HG02885 (cell line): ENCODE results near the gene DNASE1L1.

Source experiments
- ATAC-seq: cut with Tn5 transposase; IDR thresholded peaks from one replicate; pipeline ENCODE4 v1.9.1; 2021; ENCODE audit warnings: mild to moderate bottlenecking; ENCODE audit not compliant: unreplicated experiment, poor library complexity

Gene DNASE1L1

DNA sequence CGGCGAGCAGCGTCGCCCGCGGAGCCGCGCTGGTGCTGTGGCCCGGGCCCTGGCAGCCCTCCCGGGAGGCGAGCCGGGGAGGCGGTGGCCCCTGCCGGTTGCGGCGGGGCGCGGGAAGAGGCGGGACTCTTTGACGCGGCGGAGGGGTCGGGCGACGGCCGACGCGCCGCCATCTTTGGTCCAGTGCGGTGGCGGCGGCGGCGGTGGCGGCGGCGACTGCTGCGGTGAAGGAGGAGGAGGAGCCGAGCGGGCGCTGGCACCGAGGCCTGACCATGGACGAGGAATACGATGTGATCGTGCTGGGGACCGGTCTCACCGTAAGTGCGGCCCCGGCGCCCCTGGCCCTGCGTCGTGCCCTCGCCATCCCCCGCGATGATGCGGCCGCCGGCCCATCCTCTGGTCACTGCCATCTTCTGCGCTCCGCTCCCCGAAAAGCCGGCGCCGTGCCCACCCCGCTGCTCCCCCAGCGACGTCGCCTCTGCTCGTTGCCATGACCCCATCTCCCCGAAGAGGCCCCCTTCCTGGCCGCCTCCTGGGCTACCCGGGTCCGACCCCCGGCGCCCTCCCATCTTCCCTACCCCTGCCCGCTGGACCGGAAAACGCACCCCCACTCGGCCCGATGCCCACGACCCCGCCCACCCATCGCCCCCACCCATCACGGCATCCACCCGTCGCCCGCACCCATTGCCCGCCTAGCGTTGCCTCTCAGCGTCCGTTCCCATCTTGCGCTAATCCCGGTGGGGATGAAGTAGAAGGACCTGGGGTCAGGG is 28.1 kb upstream of the DNASE1L1 start, which contains the start of gene GDI1:
TSS of gene GDI1 (plus strand) at position 172 of the 770 bp plus-strand sequence. CDS start at position 273, 101 bp downstream.
- peak; percentile 52 for ATAC-seq

DNA sequence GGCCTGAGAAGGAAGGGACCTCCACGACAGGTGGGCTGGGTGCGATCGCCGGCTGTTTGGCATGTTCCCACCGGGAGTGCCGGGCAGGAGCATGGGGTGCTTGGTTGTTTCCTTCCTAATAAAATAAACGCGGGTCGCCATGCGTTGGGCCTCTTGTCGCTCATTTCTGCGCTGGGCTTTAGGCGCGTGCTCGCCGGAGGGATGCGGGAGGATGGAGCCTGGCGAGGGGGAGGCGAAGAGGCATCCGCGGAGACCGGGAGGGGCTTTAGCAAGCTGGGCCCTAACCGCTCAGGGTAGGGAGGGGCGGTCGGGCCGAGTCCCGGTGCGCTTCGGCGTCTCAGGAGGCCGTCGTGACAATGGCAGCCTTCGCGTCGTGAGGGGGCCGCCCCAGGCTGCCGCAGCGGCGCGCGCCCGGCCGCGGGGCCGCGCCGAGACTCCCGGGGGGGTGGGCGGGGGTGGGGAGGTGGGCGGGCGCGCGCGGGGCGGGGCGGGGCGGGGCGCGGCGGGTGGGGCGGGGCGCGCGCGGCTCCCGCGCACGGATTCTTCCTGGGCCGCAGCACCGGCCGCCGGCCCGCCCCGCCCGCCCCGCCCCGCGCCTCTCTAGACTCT is 27.4 kb upstream of the DNASE1L1 start:
- peak; percentile 50 for ATAC-seq

DNA sequence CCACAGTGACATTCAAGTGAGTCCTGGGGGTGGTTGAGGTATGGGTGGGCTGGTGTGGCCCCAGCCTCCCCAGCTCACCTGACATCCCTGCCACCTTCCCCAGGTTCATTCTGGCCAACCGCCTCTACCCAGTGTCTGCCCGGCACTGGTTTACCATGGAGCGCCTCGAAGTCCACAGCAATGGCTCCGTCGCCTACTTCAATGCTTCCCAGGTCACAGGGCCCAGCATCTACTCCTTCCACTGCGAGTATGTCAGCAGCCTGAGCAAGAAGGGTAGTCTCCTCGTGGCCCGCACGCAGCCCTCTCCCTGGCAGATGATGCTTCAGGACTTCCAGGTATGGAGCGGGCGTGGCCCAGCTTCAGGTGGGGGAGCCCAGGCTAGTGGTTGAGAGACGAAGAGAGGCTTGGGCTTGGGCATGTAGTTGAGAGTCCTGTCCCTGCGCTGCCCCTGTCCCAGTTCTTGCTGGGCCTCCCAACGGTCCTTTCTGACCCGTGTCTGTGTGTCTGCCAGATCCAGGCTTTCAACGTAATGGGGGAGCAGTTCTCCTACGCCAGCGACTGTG is 26.2 kb upstream of the DNASE1L1 start:
- ATAC-seq = no peak

DNA sequence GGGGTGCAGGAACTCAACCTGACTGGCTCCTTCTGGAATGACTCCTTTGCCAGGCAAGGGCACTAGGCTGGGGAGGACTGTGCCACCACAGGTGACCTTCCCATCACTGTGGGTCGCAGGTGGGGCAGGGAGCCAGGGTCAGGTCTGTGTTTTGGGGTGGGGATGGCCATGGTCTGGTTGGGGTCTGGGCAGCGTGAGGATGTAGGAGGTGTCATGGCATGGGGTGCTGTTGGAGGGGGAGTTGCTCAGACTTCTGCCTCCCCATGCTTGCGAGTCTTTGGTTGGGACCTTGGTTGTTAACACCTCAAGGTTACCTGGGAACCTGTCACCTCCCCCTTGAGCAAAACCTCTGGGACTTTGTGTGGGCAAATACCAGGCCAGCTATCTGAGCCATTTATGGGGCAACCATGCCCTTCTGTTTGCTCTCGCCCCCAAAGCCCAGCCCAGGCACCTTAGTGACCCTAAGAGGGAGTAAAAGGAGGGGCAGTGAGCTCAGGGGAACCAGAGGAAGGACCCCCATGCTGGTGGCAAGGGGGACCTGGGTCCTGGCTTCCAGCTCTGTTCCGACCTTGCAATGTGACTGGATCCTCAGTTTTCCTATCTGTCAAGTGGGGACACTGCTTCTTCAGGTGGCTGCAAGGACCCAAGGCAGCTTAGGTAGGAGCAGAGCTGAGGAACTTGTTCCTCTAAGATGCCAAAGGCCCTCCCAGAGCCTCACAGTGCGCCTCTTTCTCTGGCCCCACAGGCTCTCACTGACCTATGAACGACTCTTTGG is 25.5 kb upstream of the DNASE1L1 start:
- ATAC-seq = no peak

DNA sequence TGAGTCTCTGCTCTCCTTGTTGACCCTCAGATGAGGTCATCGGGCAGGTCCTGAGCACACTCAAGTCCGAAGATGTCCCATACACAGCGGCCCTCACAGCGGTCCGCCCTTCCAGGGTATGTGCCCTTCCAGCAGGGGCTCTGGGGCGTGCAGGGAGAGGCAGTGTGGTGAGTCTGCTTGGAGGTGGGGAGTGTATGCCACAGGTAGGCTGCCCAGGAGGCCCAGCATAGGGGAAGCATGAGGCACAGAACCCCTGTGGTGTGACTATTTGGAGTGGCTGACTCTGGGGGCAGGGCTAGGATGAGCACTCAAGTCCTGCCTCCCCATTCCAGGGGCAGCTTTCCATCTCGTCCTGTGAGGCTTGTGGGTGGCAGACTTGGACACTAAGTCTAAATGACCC is 24.6 kb upstream of the DNASE1L1 start:
- ATAC-seq = no peak

DNA sequence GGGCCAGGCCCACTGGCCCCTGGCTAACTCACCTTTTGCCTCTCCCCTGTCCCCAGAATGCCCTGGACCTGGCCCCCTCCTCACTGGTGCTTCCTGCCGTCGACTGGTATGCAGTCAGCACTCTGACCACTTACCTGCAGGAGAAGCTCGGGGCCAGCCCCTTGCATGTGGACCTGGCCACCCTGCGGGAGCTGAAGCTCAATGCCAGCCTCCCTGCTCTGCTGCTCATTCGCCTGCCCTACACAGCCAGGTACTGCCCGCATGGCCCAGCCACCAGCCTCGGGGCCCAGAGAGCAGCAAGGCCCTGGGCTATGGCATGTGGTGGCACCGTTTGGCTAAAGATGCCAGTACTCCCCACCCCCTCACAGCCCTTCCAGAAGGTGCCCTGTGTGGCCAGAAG is 23.2 kb upstream of the DNASE1L1 start:
- no peak for ATAC-seq

DNA sequence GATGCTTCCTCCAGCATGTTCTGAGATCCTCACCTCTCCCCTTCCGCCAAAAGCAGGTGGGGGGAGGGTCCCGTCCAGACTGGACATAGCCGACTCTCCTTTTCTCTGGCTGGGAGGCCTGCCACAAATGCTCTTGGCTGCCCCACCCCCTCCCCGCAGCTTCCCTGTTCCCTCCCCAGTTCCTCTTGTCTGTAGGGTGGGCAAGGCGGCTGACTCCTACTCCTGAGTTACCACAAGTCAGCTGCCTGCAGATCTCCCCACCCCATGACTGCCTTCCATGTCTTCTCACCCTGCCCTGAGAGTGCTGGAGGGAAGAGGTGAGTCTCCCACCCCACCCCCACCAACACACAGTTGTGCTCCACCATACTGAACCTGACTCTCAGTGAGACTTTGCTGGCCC is 22.3 kb upstream of the DNASE1L1 start:
- ATAC-seq = no peak

DNA sequence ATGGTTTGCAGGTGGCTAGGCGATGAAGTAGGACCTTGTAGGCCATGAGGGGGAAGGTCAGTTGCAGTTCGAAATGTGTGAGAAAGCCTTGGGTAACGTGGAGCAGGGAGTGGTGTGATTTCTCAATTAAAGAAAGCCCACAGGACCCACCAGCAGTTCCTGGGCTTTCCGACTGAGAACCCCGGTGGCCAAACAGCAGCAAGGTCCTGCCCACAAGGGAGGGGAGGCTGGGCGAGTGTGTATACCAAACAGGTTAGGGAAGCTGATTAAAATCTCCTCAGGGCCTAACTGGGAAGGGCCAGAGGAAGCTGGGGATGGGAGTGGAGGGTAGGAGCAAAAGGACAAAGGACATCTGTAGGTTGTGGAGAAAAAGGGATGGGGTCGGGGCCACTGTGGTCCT is 21.9 kb upstream of the DNASE1L1 start:
- no peak for ATAC-seq

DNA sequence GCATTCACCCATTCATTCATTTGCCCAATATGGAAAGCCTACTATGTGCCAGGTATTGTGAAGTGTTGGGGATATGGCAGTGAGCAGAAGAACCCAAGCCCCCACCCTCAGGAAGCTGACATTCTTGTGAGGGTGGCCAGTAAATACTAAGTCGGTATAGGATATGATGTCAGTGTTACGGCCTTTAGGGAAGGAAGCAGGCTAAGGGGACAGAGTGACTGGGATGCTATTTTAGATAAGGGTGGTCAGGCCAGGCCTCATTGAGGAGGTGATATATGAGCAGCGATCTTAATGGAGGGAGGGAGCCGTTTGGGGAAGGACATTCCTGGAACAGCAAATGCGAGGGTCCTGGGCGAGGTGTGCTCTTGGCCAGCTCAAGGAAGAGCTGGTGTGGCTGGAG is 21.4 kb upstream of the DNASE1L1 start:
- ATAC-seq = no peak

DNA sequence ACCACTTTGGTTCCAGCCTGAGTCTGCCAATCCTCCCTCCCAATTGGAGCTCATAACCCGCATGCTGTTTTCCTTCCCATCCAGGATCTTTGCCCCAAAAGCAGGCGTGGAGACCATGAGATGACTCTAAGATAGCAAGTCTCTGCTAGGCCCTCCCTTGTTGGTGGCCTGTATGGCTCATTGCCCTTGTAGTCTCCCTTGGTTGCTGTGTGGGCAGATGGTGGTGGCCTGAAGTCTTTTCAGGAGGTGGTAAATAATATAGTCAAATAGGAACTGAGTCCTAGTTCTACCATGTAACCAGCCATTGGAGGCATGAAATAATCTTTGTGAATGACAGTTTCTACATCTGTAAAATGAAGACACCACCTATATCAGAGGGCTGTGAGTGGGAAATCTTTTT is 20.7 kb upstream of the DNASE1L1 start:
- ATAC-seq = no peak

DNA sequence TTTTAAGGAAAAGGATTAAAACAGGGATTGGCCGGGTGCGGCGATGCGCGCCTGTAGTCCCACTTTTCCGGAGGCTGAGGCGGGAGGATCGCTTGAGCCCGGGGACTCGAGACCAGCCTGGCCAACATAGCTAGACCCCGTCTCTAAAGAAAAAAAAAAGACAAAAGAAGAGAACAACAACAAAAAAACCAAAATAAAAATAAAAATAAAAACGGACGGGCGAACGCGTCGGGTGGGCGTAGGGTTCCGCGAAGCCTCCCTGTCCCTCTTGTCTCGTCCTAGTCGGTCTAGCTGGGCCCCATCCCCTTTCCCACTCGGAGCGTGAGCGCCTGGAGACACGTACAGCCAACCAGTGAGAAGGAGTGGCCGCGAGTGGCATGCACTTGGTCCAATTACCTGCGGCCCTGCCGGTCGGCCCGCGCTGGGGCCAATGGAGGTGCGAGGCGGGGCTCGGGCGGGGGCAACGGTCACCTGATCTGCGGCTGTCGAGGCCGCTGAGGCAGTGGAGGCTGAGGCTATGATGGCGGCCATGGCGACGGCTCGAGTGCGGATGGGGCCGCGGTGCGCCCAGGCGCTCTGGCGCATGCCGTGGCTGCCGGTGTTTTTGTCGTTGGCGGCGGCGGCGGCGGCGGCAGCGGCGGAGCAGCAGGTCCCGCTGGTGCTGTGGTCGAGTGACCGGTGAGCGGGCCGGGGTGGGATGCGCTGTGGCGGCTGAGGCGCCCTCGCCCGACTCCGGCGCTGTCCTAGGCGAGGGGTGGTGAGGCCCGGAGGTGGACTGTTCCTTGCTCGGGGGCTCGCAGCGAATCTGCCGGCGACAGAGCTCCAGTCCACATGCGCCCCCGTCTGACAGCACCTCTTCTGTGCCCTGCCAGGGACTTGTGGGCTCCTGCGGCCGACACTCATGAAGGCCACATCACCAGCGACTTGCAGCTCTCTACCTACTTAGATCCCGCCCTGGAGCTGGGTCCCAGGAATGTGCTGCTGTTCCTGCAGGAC is 19.4 kb upstream of the DNASE1L1 start, which contains the start of gene ATP6AP1:
TSS of gene ATP6AP1 (plus strand) at position 502 of the 996 bp plus-strand sequence. CDS start at position 518, 16 bp downstream.
- peak; percentile 97 for ATAC-seq

DNA sequence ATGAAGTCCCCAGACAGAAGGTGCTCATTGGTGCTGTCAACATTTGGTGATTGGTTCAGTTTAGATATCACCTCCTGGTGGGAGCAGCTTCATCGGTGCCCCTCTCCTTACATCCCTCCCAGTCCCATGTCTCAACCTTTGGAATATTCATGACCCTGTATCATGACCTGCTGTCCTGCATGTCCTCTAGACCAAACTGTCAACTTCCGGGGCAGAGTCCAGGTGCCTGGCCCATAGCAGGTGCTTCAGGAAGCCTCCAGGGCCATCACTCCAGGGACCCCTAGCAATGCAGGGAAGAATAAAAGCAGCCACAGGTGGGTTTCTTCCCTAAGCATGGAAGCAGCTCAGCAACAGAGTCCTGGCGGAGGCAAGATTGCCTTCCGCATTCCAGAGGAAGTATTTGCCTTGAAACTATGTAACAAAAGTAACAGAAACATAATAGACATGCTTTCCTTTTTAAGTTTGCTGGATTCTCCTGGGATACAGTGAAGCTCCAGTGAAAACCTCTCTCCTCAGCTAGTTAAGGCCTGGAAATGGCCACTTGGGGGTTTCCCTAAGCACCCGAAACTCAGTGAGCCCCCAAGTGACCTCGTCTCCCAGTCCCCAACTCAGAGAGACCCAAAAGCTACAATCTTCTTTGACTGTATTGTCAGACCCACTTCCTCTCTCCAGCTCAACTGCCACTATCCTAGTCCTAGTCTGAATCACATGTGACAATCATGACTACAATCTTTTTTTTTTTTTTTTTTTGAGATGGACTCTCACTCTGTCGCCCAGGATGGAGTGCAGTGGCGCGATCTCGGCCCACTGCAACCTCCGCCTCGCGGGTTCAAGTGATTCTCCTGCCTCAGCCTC is 18.1 kb upstream of the DNASE1L1 start:
- ATAC-seq = no peak

DNA sequence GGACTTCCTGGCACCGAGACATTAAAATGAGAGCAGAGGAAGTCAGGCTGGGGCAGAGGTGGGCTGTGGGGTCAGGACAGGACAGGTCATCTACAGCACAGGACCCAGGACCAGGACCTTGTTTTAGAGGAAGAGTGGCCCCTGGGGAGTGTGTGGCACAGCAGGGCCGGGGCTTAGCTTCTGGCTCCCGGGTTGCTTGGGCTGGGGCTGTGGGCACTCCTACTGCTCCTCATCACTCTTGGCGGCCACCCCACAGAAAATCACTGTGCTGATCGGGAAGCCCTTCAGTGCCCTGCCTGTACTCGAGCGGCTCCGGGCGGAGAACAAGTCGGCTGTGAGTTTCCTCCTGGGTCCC is 11.3 kb upstream of the DNASE1L1 start:
- ATAC-seq = no peak

DNA sequence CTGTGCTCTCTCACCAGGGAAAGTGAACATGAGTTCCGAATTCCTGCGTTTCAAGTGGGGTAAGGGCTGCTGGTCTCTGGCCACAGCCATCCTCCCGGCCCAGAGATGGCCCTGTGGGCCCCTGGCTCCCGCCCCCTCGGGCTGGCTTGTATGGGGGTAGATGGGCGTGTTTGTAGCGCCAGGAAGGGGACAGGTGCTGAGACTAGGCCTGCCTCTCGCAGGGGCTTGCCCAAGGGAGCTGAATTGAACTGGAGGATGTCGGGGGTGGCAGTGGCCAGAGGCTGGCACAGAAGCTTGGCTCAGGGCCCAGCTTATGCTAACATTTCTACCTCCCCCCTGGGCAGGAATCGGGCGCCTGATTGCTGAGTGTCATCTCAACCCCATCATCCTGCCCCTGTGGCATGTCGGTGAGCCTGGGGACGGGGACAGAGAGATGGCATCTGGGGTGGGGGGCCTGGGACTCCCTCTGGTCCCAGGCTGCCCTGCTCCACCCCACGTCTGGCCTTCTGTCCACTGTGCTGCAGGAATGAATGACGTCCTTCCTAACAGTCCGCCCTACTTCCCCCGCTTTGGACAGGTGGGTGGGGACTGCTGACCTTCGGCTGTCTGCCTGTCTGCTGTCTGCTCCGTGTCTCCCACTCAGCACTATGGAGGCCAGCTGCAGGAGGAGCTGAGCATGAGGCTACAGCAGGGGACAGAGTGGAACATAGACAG is 10.8 kb upstream of the DNASE1L1 start:
- ATAC-seq = no peak

DNA sequence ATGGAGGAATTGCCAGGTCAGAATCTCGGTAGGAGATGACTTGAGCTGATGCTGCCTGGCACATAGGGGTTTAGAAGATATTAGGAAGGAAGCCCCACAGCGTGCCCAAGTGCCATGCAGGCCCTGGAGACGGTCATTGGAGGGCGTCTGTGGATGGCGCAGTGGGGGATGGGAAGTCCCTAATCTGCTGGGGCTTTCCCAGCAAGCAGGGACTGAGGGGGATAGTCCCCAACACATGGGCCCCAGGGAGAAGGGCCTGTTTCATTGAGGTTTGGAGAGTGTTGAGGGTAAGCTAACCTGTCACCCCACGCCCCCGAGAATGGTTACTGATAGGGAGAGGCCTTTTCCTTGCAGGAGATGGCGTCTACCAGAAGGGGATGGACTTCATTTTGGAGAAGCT is 10.1 kb upstream of the DNASE1L1 start:
- no peak for ATAC-seq

DNA sequence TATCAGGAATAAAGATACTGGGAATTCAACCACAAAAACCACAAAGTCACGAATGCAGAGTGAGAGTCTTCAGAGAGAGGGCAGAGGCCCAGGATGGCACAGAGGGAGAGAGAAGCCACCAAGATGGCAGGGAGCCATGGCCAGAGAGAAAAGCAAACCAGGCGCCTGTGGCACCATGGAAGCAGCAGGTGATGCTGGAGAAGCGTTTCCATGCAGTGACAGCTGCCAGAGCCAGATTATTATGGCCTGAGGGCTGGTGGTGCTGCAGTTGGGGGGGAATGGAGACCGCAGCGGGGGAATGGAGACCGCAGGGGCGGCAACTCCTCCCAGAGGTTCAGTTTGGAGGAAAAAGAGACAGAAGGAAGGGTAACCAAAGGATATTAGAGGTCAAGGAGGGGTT is 8.1 kb upstream of the DNASE1L1 start:
- ATAC-seq = no peak

DNA sequence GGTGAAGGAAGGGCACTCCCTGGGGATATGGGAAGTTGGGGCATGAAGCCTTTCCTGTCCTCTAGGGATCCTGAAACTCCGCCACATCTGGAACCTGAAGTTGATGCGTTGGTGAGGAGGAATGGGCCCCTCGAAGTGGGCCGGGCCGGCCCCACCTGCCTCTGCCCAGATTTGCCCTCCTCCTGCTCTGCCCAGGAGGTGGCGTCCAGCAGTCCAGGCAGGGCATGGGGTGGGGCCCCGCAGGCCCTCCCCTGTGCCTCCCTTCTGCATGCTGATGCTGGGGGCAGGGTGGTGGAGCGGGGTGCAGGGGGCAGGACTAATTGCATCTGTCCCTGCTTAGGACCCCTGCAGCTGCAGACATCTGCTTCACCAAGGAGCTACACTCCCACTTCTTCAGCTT is 4.1 kb upstream of the DNASE1L1 start:
- no peak for ATAC-seq

DNA sequence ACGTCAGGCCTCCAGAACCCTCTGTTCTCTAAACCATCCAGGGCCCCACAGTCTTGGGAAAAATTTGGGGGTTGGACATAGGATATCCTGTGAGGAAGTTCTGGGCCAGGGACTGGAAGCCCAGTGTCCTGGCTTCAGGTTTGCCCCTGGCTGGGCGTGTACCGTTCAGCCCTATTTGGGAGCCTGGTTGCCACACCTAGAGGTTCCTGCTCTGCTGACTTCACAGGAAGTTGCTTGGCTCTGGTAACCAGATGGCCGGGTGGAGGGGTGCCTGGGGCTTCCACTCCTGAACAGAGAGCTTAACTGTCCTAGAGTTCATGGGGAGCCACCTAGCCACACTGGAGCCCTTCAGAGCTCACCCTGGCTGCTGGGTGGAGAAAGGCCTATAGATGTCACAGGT is 3.4 kb upstream of the DNASE1L1 start:
- ATAC-seq = no peak
